Measurements from ENCODE around the gene ZNF423.
"Not testable (repeated sequence)": the region's sequence is repeated elsewhere in the genome, so short reads cannot be mapped to it uniquely, and the experiment has no call there.

The ZNF423 gene

DNA sequence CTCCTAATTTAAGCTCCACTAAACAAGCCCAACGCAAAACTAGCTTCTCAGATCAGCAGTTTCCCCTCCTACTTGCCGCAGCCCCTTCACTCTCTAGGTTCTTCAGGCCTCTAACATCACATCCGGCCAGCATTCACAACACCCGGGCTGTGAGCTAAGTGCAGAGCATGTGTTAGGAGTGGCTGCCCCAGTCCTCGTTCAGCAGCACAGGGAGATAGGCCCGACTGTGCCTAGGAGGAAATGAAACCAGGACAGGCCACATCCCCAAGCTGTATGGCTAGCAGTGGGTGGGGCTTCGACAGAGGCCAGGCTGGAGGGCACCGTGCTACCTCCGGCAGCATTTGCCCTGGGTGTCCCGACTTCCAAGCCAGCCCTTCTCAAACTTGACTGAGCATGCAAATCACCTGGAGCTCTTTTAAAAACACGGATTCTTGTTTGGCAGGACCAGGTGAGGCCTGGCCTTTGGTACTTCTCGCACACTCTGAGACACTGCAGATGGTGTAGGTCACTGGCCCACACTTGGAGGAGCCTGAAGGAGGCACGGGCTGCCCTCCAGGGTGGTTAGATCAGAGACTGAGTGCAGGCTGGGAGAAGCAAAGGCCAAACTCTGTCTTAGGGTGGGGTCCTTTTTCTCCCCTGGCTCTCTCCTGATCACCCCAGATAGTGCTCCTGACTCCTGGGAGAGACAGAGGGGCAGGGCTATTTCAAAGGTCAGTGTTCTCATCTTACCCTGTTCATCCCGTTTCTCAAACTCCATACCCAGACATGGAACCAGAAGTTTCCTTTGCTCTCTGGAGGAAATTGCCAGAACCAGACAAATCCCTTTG is 280.4 kb downstream of the ZNF423 start:
- DNase-seq: no peak

DNA sequence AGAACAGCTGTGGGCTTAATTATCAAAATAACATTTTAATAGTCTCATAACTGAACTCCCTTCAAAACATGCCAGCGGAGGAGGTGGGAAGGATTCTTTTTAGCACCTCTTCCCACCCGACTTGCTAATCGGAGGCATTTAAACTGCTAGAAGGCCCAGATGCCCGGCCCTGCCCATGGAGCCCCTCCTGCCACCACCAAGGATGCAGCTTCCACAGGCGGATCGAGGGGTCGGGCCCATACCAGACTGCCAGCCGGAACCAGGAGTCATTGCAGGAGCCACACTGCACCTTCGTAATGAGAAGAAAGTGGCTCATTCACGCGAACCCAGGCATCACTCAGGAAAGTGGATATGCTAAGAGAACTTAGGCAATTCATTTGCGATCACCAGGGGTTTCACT is 281.1 kb downstream of the ZNF423 start:
- DNase-seq: no peak

DNA sequence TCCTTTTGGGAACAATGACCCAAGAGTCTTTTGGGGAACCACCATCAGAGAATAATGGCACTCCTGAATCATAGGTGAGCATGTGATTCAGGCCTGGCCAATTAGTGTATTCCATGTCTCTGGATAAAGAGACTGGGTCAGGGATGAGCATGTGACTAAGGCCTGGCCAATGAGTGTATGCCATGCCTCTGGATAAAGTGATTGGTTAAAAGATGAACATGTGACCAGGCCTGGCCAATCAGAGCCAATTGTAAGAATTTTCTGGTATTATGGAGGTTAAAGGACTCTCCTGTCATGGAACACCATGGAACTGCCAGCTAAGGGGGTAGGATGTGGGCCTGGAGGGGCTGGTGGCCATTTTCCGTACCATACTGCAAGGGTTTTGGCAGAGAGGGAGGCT is 288.0 kb downstream of the ZNF423 start:
- DNase-seq: no peak

DNA sequence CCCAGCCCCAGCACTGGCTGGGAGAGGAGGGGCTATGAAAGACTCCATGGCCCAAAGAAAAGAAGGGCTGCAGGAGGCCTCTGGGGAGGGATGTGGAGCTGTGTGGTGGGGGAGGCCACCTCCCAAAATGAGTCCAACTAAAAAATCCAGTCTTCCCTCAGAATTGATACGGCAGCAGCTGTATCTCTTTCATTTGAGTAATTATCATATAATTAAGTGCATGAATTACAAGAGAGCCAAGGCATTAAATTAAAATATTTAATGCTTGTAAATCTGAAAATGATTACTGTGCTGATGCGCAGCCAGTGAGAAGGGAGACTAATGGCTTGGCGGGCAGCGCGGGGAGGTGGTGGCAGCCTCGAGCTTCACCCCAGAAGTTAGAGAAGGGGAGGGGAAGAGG is 289.5 kb downstream of the ZNF423 start:
- no peak for DNase-seq

DNA sequence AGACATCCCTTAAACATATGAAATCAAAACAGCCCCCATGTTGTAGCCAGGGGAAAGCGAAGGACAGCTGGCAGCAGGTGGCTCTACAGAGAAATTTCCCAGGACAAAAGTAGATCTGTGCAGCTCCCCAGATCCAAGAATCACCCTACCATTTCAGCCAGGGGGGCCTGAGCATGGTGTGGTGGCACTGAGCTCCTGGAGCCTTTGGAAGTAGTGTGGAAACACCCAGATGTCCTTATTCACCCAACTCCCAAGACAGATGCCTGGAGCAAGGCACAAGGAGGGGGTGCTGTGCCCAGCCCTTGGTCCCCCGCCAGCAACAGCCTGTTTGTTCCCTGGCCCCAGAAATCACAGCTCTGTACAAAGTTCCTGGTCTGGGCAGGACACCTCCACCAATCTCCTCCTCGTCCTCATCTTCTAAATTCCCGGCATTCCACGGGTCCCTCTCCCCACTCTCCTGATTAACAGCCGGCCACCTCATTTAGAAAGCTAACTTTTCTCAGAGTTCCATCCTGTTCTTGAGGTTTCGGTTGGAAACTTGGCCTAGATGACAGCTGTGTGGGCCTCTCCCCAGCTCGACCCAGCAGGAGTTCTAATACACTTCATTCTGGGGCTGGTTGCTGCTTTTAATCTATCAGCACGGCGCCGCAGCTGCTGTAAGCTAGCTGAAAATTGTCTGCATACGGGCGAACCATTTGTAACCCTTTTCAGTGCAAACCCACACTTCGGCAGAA is 291.2 kb downstream of the ZNF423 start:
- no peak for DNase-seq

DNA sequence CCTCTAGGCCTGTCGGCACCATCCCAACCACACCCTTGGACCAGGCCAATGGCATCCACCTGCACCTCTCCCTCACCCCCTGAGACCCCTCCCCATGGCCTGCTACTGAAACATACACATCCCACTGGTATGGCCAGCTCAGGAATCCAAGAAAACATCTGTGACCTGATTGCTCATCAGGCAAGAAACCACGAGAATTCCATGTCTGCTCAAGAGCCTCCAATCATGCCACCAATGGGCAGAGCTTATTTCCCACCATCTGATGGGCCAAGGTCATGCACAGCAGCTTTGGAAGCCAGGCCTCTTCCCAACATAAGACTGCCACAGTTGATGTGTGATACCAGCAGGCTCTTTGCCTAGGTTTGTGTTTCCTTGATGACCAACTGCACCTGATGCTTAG is 292.2 kb downstream of the ZNF423 start:
- DNase-seq: no peak

DNA sequence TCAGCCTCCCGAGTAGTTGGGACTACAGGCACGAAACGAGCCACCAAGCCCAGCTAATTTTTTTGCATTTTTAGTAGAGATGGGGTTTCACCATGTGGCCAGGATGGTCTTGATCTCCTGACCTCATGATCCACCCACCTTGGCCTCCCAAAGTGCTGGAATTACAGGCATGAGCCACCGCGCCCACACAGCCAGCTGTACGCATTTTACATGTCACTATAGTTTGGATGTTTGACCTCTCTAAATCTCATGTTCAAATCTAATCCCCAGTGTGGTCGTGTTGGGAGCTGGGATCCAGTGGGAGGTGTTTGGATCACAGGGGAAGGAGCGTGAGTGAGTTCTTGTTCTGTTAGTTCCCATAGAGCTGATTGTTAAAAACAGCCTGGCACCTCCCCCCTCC is 293.0 kb downstream of the ZNF423 start:
- DNase-seq: not testable (repeated sequence)

DNA sequence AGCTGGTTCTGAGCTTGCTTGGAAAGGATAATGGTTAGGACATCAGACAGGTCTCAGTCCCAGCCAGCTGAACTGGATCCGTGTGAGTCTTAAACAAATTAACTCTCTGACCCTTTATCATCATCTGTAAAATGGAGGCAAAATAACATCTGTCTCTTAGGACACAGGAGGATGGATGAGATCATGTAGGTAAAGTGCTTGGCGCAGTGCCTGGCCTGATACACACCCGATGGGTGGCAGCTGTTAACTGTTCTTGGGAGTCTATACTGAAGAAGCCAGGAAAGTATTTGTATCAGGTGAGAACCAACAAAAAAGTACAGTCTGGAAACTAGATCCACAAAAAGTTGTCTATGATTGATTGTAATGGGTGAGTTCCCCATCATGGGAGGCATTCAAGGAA is 293.7 kb downstream of the ZNF423 start:
- DNase-seq: no peak

DNA sequence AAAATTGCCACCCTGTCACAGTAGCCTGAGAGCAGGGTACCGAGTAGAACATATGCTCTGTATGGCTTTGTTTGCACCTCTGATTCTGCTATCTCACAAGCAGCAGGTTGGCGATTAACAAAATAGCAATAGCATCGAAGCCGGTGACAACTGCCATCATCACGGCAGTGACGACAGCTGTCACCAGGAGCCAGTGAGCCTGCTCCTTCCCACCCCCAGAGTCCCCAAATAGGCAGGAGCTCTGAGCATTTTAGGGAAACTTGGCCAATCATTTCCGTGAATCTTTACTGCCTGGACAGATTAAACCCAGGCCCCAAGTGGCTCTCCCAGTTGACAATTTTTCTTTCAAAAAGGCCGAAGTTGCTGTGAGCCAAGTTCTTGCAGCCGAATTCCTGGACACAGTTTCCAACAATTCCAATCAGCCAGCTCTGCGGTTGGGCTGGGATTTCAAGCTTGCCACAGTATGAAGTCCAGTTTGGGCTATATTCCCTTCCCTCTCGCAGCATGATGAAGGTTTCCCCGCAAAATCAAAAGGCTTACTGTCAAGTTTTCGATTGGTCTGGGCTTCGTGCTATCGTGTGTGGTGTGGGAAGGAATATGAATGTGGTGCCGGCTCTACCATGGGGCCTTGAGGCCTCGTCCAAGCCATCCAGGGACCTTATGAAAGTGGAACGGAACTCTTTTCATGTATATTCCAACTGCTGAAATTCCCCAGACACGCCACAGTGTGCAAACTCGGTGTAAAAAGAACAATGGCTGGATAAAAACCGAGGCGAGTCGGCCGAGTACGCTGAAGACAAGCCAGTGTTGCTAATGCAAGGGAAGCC is 295.7 kb downstream of the ZNF423 start:
- no peak for DNase-seq

DNA sequence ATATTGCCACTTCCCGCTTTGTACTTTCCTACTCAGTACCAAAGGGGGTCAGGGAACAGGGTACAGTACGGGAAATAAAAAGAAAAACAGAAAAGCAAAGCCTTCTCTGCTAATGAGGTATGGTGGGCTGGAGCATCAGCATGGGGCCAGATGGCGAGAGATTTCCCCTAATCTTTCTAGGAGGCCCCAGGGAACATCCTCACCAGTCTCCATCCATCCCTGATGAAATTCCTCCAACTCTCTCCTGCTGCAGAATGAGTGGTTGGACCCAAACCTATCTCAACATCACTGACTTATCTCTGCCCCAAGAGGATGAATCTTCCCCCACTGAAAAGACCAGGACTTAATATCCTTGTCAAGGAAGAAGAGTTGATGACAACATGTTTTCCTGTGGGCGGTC is 296.7 kb downstream of the ZNF423 start:
- DNase-seq: no peak

DNA sequence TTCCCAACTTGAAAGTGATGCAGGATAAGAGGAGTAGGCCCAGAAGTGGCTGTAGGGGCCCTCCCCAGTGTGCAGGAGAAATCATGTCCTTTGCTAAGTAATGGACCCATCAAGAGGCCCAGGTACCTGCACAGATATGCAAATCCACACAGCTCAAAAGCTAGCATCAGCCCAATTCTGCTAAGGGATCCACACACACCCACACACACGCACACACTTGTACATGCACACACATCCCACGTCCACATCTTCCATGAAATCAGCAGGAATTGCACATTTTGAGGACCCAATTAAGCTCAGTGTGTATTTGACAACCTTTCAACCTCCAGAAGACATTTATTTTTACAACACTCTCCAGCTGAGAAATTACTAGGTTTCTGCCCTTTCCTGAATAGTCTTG is 297.5 kb downstream of the ZNF423 start:
- DNase-seq: no peak

DNA sequence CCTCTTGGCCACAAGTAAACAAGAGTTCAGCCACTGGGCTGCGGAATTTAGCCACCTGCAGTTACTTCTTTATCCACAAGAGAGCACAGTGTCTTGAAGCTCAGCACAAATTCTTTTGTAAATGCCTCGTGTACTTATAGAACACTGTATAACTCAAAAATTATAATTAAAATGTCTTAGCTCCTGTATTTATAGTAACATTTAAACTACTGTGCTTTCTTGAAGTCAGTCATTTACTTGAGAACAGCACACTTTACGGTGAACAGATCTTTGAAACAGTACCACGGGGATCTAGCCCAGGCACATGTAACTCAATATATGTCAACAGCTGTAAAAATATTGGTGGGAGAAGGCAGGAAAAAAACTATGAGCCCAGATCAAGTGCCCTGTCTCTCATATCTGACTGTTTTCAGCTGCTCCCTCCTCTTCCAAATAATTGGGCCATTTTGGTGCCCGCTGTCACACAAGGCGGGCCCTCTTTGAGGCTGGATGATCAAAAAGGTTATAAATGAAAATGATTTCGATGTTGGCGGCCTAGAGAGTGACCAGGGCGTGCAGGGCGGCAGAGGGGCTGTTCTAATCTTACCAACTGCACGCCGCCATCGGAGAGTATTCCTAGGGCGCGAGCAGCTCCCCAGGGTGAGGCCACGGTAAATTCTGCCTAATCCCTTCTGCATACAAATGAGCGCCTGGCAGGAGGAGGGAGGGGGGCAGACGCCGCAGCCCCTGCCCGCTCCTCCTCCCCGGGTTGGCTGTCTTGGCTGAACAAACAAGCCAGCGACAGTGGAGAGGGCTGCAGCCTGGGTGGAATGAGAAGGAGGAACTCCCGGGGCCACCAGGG is 299.1 kb downstream of the ZNF423 start:
- no peak for DNase-seq

DNA sequence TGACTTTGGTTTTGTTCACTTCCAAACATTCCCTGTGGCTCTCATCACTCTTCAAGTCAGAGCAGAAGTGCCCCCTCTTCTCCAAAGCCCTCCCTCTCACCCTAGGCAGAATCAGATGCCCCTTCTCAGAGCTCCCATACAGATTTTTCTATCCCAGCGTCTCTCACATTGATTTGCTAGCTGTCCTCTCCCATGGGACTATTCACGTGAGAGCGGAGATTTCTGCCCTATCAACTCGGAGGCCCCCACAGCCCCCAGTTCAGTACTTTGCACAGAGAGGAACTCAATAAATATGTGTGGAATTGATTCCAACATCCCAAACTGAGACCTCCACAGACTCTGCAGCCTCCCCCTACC is 299.7 kb downstream of the ZNF423 start:
- DNase-seq: no peak

DNA sequence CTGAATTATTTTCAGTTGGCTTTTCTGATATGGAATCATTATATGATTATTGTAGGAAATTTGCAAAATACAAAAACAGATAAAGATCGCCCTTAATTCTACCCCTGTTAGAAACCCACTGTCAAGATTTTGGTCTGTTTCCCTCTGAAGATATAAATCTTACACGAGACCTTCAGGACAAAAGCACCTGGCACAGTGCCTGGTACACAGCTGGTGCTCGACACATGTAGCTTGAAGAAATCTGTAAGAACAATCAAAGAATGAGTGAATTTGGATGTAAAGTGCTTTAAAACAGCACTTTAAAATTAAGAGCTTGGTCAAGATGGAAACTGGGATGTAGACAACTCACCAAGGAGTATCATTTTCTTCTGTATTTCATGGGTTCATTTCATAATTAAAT is 301.2 kb downstream of the ZNF423 start:
- no peak for DNase-seq

DNA sequence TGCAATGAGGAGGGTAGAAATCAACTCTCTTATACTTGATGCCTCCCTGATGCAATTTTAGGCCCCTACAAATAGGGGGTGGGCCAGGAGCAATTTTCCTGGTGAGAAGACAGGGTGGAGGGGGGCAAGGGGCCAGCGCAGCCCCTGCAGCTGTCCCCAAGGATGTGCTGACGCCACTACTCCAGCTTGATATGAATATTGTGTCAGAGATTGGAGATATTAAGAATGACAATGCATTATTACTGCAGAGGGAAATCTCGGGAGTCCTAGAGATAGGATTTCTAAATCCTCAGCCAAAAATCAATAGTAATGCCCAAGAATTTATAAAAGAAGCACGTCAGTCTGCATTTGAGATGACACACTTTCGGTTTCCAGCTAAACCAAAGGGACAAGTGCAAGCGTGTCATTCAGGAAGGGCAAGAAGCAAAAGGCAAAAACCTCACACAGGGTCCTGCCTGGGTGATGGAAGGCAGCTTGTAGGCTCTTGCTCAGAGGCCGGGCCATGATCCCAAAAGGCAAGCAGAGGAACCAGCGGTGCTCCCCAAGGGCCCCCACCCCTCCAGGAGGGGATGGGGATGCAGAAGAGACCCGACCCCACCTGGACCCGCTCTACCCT is 303.5 kb downstream of the ZNF423 start:
- DNase-seq: no peak

DNA sequence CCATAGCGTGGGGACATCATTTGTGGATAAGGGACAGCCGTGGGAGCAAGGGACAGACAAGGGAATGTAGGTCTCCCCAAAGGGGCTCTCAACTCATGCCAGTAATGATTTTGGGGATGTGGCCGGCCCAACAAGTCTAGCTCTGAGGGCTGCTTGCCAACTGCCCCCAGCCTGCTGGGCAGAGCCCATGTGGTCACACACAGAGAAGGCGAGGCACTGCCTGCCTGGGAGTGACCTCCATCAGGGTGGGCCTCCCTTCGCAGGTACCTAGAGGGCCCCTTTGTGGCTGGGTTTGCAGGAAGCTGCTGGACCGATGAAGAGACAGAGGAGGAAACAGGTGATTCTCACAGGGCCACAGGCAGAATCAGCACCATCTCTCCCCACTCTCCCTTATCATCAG is 305.2 kb downstream of the ZNF423 start:
- no peak for DNase-seq

DNA sequence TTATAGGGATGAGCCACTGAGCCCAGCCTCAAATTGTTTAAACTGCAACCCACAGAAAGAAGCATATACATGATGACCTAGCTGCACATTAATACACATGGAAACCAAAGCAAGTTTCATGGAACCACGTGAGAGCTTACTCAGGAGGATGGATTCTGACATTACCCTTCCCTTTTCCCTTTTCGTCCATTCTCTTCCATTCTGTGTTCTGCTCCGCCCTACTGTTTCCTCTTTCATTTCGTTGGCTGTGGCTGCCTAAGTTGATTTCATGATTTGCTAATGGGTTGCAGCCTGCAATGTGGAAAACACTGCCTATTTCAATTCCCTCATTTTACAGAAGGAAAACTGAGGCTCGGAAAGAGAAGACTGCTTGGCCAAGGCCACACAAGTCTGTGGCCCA is 305.8 kb downstream of the ZNF423 start:
- no peak for DNase-seq

DNA sequence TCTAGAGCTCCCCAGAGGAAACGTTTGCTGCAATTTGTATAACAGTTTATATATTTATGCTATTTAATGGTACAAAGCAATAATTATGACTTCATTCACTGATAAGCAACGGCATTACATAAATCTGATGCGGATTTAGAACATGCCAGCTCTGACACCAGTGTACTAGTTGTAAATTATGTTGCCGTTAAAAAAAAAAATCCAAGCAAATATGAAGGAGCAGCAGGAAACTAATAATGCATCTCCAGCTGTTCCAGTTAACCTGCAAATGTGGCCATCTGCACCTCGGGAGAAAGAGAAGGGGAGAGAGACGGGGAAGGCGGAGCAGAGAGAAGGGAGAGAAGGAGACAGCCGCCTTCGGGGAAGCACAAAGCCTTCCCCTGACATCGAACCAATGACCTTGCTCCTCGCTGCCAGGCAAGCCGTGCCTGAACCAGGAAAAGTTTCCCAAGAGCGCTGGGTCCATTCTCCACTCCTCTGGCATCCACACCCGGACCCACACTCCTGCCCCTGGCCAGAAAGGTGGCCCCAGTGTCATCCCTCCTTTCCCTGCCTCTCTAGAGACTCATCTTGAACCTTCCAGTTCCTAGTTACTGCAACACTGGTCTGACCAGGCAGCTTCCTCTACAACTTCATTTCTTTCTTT is 307.5 kb downstream of the ZNF423 start:
- DNase-seq: no peak

DNA sequence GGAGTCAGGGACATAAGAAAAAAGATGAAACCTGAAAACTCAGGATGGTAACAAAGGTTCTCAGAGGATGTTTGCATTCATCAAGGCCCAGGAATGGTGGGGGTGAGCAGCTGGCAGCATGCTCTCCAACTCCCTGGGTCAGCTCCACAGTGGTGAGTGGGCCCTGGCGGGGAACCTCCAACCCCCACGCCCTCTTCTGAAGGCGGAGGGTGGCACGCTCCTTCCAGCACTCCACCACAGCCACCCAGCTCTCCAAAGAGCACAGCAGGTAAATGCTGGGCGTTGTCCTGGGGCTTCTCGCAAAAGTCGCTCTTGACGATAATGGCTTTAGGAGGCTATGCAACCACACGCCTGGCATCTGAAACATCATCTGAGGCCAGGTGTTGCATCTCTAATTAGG is 308.5 kb downstream of the ZNF423 start:
- DNase-seq: no peak

DNA sequence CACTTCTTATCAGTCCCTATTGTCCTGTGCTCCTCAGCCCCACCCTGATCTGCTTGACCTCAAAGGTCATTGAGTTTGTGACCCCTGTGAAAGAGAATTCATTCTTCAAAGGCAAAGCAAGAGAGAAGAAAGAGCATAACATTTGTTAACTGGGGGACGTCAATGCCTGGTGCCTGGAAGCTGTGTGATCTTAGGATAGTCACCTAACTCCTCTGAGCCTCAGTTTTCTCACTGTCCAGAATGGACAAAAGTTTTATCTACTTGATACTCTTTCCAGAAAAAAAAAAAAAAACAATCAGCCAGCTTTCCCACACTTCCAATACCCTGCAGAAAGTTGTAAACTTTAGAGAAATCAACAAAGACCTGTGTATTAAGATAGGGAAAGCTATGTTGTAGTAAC is 309.2 kb downstream of the ZNF423 start:
- DNase-seq: no peak

DNA sequence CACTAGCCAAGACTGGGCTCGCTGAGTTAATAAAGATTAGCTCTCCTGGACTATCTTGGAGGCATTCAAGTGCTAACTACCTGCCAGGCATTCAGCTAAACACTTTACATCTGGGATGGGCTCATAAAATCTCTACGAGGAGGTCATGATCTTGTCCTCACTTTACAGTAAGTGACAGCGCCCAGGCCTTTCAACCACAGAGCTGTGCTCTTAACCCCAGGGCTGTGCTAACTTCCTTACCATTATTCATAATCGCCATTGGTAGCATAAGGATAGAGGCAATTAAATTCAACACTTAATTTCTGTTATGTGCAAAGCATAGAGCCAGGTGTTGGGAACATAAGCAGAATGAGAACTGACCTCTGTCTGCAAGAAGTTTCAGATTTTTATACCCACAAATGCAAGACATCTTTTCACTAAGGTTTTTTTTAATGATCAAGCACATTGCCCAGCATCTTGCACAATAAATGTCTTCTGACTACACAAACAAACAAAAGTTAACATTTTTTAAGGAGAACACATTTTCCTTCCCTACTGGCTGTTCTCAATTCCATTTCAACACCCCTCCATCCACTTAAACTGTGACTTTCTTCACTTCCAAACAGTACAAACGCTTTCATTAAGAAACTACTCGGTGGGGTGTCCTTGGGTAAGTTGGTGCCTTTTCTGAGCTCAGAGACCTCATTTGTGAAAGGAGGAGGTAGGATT is 310.0 kb downstream of the ZNF423 start:
- DNase-seq: no peak
